ENCODE results near the gene MACO1. TPM values are rescaled to one million over a fixed set of nuclear protein-coding genes. Genes with fewer than 3 reads are reported as not detected.
"Not testable (repeated sequence)": the region's sequence is repeated elsewhere in the genome, so short reads cannot be mapped to it uniquely, and the experiment has no call there.

The MACO1 gene
- total RNA-seq, 2 donors from 2014 or later: 16.3 to 21.6 TPM

DNA sequence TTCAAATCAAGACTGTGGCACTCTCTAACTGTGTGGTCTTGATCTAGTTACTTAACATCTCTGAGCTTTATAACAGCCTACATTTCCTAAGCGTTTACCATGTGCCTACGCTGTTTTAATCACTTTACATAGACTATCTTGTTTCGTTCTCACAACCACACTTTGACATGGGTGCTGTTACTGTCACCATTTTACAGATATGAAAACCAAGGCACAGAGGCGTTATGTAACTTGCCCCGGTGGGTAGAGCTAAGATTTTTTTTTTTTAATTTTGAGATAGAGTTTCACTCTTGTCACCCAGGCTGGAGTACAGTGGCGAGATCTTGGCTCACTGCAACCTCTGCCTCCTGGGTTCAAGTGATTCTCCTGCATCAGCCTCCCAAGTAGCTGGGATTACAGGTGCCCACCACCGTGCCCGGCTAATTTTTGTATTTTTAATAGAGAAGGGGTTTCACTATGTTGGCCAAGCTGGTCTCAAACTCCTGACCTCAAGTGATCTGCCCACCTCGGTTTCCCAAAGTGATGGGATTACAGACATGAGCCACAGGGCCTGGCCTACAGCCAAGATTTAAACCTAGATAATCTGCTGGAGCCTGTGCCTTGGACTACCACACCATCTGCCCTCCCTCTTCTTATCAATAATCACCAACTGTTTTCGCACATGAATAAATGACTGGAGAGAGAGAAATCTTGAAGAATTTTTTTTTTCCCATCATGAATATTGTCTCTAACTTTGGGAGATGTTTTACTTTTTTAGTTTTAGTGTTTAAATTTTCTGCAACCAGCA is 20.9 kb upstream of the MACO1 start:
- not testable (repeated sequence) for ATAC-seq; H3K27ac Mint-ChIP-seq; H3K4me1 Mint-ChIP-seq; H3K36me3 Mint-ChIP-seq (ENCODE audit: low read depth); H3K9me3 ChIP-seq (ENCODE audit: control insufficient read depth, low read length, poor library complexity, severe bottlenecking); H3K27me3 Mint-ChIP-seq; DNase-seq; H3K4me3 Mint-ChIP-seq

DNA sequence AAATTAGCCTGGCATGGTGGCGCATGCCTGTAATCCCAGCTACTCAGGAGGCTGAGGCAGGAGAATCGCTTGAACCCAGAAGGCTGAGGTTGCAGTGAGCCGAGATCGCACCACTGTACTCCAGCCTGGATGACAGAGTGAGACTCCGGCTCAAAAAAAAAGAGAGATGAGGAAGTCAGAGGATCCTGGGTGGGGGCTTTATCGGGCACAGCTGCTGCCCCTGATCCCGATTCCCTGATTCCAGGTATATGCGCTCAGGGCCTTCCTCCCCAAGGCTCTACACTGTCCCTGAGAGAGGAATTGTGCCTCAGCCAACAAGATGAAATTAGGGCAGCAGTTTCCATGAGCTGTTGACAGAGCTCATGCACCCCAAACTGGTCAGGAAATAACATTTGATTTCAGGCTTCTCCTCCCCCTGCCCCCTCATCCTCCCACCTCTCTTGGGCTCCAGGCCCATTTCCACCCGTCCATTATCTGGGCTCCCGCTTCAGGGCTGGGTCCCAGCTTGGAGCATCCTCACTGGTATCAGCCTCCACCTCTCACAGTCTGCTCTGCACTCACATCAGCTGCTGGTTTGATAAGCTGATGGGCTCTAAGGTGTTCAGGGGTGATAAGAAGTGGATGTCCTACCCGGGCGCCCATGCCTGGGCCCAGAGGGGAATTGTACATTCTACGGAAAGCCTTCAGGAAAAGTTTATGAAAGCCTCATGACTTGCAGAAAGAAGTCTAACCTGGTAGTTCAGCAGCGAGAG is 17.6 kb upstream of the MACO1 start:
- ATAC-seq; H3K27ac Mint-ChIP-seq; H3K4me1 Mint-ChIP-seq; DNase-seq; H3K4me3 Mint-ChIP-seq; H3K27me3 Mint-ChIP-seq; H3K9me3 ChIP-seq (ENCODE audit: control insufficient read depth, low read length, poor library complexity, severe bottlenecking); H3K36me3 Mint-ChIP-seq (ENCODE audit: low read depth): not testable (repeated sequence)

DNA sequence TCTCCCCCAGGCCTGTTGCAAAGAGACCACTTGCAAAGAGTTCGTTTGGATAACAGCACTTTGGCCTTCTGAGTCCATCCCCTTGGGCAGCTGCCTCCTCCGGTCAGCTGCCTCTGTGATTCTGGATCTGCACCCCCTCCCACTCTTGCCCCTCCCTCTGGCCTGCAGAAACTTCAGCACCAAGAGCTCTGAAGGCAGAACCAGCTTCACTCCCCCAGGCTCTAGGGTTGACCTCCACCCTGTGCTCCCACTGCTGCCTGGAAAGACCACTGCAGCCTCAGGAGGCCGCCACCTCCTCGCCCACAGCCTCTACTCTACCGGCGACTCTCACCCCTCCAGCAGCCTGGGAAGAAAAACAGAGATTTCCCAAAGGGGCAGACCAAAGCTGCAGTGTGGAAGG is 16.5 kb upstream of the MACO1 start:
- not testable (repeated sequence) for DNase-seq; ATAC-seq; H3K4me3 Mint-ChIP-seq; H3K27ac Mint-ChIP-seq; H3K36me3 Mint-ChIP-seq (ENCODE audit: low read depth); H3K4me1 Mint-ChIP-seq; H3K27me3 Mint-ChIP-seq; H3K9me3 ChIP-seq (ENCODE audit: control insufficient read depth, low read length, poor library complexity, severe bottlenecking)

DNA sequence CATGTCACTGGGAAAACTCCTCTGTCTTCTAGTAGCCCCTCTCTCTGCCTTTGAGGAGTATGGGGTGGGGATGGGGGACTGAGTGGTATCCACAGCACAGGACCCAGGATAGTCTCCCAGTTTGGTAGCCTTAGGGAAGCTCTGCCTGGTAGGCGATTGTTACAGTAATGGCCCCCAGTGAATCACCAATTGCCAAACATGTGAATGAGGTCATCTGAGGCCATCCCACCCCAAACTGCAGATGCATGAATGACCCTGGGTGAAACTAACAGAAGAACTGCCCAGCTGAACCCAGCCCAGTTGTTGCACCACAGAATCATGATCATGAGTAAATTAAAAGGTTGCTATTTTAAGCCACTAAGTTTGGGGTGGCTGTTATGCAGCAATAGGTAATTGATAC is 16.1 kb upstream of the MACO1 start:
- not testable (repeated sequence) for ATAC-seq; H3K36me3 Mint-ChIP-seq (ENCODE audit: low read depth); DNase-seq; H3K4me3 Mint-ChIP-seq; H3K27me3 Mint-ChIP-seq; H3K27ac Mint-ChIP-seq; H3K4me1 Mint-ChIP-seq; H3K9me3 ChIP-seq (ENCODE audit: control insufficient read depth, low read length, poor library complexity, severe bottlenecking)

DNA sequence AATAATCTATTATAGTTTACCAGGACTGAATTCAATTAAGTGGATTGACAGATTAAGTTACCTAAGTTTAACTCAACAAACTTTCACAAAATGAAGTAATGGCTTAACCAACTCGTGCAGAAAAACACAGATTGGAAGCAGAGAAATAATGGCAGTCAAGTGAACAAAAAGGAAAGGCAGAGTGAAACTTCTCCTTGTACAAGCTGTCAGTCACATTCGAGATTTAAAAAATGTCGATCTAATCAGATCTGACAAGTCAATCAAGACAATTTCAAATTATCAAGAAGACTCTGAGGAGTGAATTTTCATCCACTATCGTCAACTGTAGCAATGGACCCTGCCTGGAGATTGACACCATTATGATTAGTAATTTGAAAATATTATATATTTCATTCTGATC is 13.4 kb upstream of the MACO1 start:
- H3K9me3 ChIP-seq (ENCODE audit: control insufficient read depth, low read length, poor library complexity, severe bottlenecking); H3K27ac Mint-ChIP-seq; H3K4me3 Mint-ChIP-seq; ATAC-seq; H3K4me1 Mint-ChIP-seq; H3K36me3 Mint-ChIP-seq (ENCODE audit: low read depth); H3K27me3 Mint-ChIP-seq; DNase-seq: not testable (repeated sequence)

DNA sequence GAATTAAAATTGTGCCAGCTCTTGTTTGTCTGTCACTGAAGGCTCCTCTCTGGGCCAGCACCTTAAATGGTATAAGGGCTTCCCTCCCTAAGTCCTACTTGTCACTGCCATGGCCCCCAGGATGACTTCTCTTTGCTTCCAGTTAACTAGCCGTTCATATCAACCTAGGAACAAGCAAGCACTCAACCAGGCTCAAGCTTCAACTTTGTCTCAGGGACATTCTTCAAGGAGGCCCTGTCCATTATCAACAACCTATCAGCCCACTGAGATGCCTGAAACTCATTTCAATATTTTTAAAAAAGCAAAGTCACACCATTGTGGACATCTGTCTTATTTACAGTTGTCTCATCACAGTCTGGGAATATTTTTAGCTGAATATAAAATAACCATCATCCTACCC is 11.4 kb upstream of the MACO1 start:
- not testable (repeated sequence) for H3K4me1 Mint-ChIP-seq; H3K4me3 Mint-ChIP-seq; H3K27me3 Mint-ChIP-seq; ATAC-seq; DNase-seq; H3K9me3 ChIP-seq (ENCODE audit: control insufficient read depth, low read length, poor library complexity, severe bottlenecking); H3K27ac Mint-ChIP-seq; H3K36me3 Mint-ChIP-seq (ENCODE audit: low read depth)

DNA sequence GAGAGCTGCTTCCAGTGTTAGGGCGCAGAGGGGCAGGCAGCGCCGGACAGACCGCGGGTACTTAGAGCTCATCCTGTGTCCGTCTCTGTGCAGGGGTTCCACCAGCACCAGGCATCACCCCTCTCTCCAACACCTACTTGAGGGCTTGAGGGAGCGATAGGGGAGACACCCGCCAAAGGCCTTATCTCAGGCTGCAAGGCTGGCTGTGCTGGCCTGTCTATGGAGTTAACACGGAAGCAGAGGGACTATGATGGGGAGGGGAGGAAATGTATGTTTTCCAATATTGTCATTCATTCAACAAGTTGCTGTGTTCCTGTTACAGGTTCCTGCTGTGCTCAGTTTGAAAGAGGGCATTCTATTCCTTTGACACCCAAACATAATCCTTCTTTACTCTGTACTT is 10.0 kb upstream of the MACO1 start, which contains the start of gene RHCE:
RHCE (minus strand) TSS at position 111 of the 400 bp plus-strand sequence; CDS start at position 72, 39 bp downstream.
- H3K27me3 Mint-ChIP-seq; H3K27ac Mint-ChIP-seq; H3K9me3 ChIP-seq (ENCODE audit: control insufficient read depth, low read length, poor library complexity, severe bottlenecking); DNase-seq; ATAC-seq; H3K36me3 Mint-ChIP-seq (ENCODE audit: low read depth); H3K4me1 Mint-ChIP-seq; H3K4me3 Mint-ChIP-seq: not testable (repeated sequence)

DNA sequence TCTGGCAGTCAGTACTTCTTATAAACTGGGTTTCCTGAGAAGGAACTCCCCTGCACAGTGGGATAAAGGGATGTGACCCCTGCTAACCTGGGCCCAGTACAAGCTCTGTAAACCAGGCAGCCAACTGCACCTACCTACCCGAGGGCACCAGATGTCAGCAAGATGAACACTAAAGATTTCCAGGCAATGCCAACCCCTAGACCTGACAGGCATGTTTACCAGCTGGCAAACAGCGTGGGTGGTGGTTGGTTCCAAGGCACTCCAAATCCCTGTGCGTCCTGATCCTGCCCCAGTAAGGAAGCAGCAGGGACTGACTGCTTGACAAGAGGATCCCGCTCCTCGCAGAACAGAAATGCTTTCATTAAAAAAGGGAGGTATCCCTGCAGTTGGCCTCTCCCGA is 7.5 kb upstream of the MACO1 start:
- H3K9me3 ChIP-seq (ENCODE audit: control insufficient read depth, low read length, poor library complexity, severe bottlenecking); H3K4me1 Mint-ChIP-seq; H3K27me3 Mint-ChIP-seq; H3K27ac Mint-ChIP-seq; H3K4me3 Mint-ChIP-seq; DNase-seq; ATAC-seq; H3K36me3 Mint-ChIP-seq (ENCODE audit: low read depth): not testable (repeated sequence)

DNA sequence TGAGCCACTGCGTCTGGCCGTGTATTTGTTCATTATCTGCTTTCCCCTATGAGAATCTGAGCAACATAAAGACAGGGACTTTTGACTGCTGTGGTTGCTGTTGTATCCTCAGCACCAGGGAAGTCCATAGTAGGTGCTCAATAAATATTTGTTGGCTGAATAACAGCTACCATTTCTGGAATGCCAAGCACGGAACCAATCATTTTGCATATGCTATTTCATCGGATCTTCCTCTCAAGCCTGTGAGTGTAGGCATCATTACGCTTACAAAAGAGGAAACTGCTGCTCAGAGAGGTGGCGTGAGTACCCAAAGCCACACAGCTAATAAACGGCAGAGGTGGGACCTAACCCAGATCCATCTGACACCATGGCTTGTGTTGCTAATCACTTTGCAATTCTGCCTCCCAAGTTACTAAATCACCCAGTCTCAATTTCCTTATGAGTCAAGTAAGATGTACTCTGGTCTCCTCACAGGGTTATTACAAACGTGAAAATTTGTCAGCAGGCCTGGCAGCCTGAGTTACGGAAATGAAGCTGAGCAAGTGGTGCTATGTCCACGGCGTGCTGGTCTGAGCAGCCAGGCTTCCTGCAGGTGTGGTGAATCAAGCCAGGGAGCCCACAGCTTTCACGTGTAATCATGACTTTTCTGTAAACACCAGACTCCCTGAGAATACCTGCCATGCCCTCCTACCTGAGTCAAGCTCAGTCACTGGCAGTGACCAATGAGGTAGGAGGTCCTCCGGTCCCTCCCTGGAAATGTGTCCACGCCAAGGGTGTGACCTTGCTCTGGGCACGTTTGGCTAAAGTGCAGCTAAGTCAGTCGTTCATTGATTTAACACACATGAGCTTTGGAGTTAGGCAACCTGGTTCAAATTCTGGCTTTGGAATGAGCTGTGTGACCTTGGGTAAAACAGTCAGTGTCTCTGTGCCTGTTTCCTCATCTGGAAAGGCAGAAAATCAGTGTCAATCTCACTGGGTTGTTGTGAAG is 5.3 kb upstream of the MACO1 start:
- DNase-seq (no peak), ATAC-seq (no peak)
- H3K9me3 ChIP-seq (ENCODE audit: control insufficient read depth, low read length, poor library complexity, severe bottlenecking): no peaks in the 10 kb centered on the region
- H3K4me1 Mint-ChIP-seq: peaks cover 9% of the 10 kb centered on the region
- H3K27me3 Mint-ChIP-seq: no peaks in the 10 kb centered on the region
- no peak overlapping the region for H3K4me3 Mint-ChIP-seq
- no peak overlapping the region for H3K27ac Mint-ChIP-seq
- H3K36me3 Mint-ChIP-seq (ENCODE audit: low read depth): no peaks in the 10 kb centered on the region

DNA sequence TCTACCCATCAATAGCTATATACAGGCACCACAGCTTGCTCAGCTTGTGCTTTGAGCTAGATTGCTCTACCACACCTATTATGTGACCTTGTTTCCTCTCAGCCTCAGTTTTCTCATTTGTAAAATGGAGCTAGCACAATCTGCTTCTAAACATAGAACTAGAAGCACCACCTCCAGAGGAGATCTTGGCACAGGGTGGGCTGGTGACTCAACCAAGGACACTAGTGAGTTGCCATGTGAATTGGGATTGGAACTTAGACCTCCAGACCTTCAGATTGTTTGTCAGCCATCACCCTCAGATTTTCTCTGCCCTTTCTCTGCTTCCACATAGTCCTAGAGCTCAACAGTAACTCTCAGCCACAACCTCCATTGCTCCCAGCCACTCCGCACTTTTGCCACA is 3.0 kb upstream of the MACO1 start:
- Mint-ChIP-seq H3K27me3 (no peaks in the 10 kb centered on the region), H3K4me3 (no peak overlapping the region), H3K27ac (no peak overlapping the region), H3K36me3 (ENCODE audit: low read depth) (no peaks in the 10 kb centered on the region), H3K4me1 (peaks cover 19% of the 10 kb centered on the region)
- ATAC-seq (no peak), DNase-seq (no peak)
- H3K9me3 ChIP-seq (ENCODE audit: control insufficient read depth, low read length, poor library complexity, severe bottlenecking): no peaks in the 10 kb centered on the region

DNA sequence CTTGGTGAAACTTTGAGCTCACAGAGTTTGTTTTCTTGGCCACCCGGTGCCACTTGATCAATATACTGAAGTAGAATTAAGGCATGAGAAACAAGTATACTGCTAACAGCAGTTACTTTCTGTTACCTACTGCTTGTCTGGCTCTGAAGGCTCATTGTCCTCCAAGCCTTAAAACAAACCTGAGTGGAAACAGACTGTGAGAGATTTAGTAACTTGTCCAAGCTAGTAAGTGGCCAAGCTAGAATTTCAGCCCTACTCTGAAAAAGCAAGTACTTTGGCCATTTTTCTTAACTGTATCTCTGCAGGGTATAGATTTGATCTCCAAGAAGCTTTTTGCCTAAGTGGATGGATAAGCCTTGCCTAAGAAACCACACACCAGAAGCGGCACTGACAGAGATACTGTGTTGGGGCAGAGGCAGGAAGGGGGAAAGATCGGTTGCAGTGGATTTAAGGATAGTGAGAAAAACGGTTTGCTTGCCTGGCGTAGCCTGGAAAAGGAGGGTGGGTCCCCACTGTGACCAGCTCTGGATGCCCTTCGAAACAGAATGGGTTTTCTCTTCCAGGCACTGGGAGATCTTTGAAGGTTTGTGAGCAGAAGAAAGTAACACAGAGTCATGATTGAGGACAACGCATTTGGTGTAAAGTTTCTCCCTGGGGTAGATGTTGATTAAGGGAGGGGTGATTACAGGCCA is 2.1 kb upstream of the MACO1 start:
- Mint-ChIP-seq H3K4me1 (peaks cover 26% of the 10 kb centered on the region), H3K4me3 (peak overlapping the region; percentile 80), H3K27me3 (no peaks in the 10 kb centered on the region), H3K27ac (peak overlapping the region; percentile 98), H3K36me3 (ENCODE audit: low read depth) (no peaks in the 10 kb centered on the region)
- DNase-seq (no peak), ATAC-seq (no peak)
- H3K9me3 ChIP-seq (ENCODE audit: control insufficient read depth, low read length, poor library complexity, severe bottlenecking): no peaks in the 10 kb centered on the region

DNA sequence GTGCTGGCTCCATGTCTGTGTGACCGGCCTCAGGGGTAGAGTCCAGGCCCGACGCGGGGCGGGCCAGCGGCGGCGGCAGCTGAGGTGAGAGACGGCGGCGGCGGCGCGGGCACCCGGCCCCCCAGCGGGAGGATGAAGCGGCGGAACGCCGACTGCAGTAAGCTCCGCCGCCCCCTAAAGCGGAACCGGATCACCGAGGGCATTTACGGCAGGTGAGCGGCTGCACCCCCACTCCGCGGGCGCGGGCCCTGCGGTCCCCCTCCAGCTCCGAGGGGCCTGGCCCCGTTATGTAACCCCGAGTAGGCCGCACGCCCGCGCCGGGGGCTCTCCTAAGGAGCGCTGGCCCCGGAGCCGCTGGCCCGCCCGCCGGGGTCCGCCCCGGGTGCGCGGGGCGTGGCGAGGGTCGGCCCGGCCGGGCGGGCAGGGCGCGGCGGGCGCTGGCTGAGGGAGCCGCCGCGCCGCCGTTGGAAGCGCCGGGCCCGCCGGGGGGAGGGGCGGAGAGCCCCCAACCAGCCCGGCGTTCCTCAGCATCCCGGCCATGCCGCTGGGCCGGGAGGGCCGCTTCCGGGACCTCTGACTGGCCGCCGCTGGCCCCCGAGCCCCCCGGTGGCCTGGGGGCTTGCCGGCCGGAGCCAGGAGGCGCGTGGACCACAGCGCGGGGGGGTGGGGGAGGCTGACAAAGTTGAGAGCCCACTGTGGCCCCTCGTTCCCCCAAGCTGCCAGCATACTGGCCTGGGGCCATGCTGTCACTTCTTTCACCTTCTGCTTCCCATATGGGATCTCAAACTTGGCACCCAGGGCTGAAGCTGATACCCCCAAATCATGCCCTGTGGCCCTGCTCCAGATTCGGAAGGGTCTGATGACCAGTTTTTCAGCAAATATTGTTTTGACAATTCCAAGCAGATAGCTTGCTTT is 527 bp downstream of the MACO1 start:
- peak overlapping the region; percentile 98 for H3K27ac Mint-ChIP-seq
- ATAC-seq (peak; percentile 45), DNase-seq (peak; percentile 56 to 69 (median 65))
- no peaks in the 10 kb centered on the region for H3K27me3 Mint-ChIP-seq
- H3K4me1 Mint-ChIP-seq: peaks cover 42% of the 10 kb centered on the region
- H3K4me3 Mint-ChIP-seq: peak overlapping the region; percentile 94
- no peaks in the 10 kb centered on the region for H3K9me3 ChIP-seq (ENCODE audit: control insufficient read depth, low read length, poor library complexity, severe bottlenecking)
- H3K36me3 Mint-ChIP-seq (ENCODE audit: low read depth): no peaks in the 10 kb centered on the region

All from T-helper 17 cell (primary cell).